Osteocyte (in vitro differentiated cells): ENCODE results near the gene FAM219B. TPM values are rescaled to one million over a fixed set of nuclear protein-coding genes. Genes with fewer than 3 reads are reported as not detected.

Experiments
- DNase-seq: peaks from one replicate; pipeline ENCODE4 v3.0.0; 2021; ENCODE audit warnings: mixed read lengths; ENCODE audit not compliant: unreplicated experiment; ENCODE audit errors: extremely low spot score
- H3K27ac Mint-ChIP-seq: one replicate; pipeline ENCODE4 v1.8.0; 2021; ENCODE audit warnings: mild to moderate bottlenecking, mixed read lengths; ENCODE audit not compliant: unreplicated experiment
- H3K27me3 Mint-ChIP-seq: one replicate; pipeline ENCODE4 v1.8.0; 2021; ENCODE audit warnings: mixed read lengths; ENCODE audit not compliant: unreplicated experiment
- H3K36me3 Mint-ChIP-seq: one replicate; pipeline ENCODE4 v1.8.0; 2021; ENCODE audit warnings: mixed read lengths; ENCODE audit not compliant: unreplicated experiment
- H3K4me1 Mint-ChIP-seq: one replicate; pipeline ENCODE4 v1.8.0; 2021; ENCODE audit warnings: mixed read lengths; ENCODE audit not compliant: unreplicated experiment
- H3K4me3 Mint-ChIP-seq: one replicate; pipeline ENCODE4 v1.8.0; 2021; ENCODE audit warnings: mild to moderate bottlenecking, moderate library complexity, mixed read lengths; ENCODE audit not compliant: unreplicated experiment
- H3K9me3 Mint-ChIP-seq: one replicate; pipeline ENCODE4 v1.8.0; 2021; ENCODE audit warnings: mixed read lengths; ENCODE audit not compliant: unreplicated experiment
- total RNA-seq: library from RNA; stranded (reverse); gene quantifications from 2 replicates; pipeline ENCODE4 v1.2.1, GENCODE V29; 2021
- TF ChIP-seq, protein P1 (sequence below): fragments of 200-600 bp; sonication (generic); IDR thresholded peaks from 2 replicates; pipeline ENCODE4 v1.5.0; 2021; ENCODE audit warnings: antibody characterized with exemption, mild to moderate bottlenecking, moderate library complexity

FAM219B gene
- total RNA-seq, 1 donor from 2014 or later, result 70.4 TPM

DNA sequence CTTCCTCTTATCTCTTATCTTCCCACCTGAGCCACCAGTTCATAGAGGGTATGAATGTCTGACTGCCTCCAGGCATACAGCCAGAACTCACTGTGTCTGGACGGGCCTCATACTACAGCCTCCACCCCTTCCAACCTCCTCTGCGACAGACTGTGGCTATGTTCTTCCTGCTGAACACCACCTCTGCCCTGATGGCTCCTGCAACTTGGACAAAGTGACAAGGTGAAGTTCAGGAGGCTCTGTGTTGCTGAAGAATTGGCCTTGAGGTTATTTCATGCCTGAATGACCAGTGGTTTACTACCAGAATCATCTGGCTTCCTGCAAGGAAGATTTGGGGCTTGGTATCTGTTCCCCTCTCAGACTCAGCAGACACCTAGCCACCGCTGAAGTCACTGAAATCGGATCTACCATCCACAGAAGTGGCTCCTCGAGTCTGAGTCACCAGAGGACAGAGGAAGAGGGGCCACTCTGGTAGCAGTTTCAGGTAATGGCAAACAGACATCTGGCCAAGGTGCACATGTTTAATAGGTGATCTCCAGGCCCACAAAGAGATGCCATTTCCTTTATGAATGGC is 49.5 kb downstream of the FAM219B start:
- no peaks in the 10 kb centered on the region for H3K27me3 Mint-ChIP-seq
- no peak overlapping the region for H3K4me3 Mint-ChIP-seq
- H3K36me3 Mint-ChIP-seq, result peaks cover 10% of the 10 kb centered on the region
- no peak overlapping the region for H3K27ac Mint-ChIP-seq
- H3K9me3 Mint-ChIP-seq, result no peaks in the 10 kb centered on the region
- no peak for DNase-seq
- H3K4me1 Mint-ChIP-seq, result peaks cover 3% of the 10 kb centered on the region
- TF ChIP-seq, protein P1, sequence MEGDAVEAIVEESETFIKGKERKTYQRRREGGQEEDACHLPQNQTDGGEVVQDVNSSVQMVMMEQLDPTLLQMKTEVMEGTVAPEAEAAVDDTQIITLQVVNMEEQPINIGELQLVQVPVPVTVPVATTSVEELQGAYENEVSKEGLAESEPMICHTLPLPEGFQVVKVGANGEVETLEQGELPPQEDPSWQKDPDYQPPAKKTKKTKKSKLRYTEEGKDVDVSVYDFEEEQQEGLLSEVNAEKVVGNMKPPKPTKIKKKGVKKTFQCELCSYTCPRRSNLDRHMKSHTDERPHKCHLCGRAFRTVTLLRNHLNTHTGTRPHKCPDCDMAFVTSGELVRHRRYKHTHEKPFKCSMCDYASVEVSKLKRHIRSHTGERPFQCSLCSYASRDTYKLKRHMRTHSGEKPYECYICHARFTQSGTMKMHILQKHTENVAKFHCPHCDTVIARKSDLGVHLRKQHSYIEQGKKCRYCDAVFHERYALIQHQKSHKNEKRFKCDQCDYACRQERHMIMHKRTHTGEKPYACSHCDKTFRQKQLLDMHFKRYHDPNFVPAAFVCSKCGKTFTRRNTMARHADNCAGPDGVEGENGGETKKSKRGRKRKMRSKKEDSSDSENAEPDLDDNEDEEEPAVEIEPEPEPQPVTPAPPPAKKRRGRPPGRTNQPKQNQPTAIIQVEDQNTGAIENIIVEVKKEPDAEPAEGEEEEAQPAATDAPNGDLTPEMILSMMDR, result no peak

DNA sequence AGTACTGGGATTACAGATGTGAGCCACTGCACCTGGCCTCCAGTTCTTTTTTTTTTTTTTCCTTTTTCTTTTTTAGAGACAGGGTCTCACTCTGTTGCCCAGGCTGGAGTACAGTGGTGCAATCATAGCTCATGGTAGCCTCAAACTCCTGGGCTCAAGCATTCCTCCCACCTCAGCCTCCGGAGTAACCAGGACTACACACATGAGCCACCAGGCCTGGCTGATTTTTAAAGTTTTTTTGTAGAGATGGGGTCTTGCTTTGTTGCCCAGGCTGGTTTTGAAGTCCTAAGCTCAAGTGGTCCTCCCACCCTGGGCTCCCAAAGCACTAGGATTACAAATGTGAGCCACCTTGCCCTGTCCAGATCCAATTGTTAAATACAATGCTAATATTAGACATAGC is 50.1 kb downstream of the FAM219B start:
- Mint-ChIP-seq H3K36me3 (peaks cover 10% of the 10 kb centered on the region), H3K9me3 (no peaks in the 10 kb centered on the region), H3K27me3 (no peaks in the 10 kb centered on the region), H3K27ac (no peak overlapping the region), H3K4me1 (peaks cover 3% of the 10 kb centered on the region), H3K4me3 (no peak overlapping the region)
- no peak for DNase-seq
- TF ChIP-seq, protein P1, result no peak

DNA sequence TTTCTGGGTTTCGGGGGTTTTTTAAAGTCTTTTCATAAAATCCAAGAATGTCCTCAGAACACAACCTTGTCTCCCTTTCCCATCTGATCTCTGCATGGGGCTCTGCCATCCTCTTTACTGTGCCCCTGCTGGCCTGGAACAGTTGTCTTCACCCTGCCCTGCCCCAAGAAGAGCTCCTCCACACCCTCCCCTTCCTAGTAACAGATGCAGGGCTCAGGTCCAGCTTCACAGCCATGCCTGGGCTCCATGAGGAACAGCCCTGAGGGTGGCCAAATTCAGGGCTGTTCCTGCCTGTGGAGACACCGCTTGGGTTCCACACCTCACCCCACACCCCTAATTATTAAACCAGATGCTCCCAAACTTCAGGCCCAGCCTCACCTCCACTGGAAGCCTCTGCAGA is 50.8 kb downstream of the FAM219B start:
- Mint-ChIP-seq H3K36me3 (peaks cover 10% of the 10 kb centered on the region), H3K4me3 (no peak overlapping the region), H3K4me1 (peaks cover 3% of the 10 kb centered on the region), H3K27me3 (no peaks in the 10 kb centered on the region), H3K9me3 (no peaks in the 10 kb centered on the region), H3K27ac (no peak overlapping the region)
- TF ChIP-seq, protein P1, result no peak
- DNase-seq, result no peak

DNA sequence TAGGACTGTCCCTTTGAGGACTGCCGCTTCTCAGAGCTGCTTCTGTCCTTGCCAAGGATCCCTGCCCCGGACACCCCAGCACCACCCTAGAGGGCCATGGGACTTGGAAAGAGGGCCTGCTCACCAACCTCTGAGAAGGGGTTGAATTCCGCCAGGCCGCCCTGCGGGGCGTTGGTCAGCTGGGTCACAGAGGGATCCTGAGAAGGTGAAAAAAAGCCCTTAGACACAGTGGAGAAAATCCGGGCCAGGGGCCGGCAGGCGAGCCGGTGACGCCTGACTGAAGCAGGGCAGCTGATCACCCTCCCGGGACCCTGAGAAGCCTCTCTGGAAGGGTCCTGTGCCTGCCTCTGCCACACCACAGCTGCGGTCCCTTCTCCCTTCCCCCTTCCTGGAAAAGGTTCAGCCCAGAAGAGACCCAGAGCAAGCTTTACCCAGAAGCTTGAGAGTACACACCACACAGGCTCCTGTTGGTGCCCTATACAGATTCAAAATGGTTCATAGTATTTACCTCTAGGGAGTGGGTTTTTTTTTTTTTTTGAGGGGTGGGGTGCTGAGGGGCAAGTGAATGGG is 52.1 kb downstream of the FAM219B start:
- Mint-ChIP-seq H3K4me3 (no peak overlapping the region), H3K36me3 (peaks cover 17% of the 10 kb centered on the region)

DNA sequence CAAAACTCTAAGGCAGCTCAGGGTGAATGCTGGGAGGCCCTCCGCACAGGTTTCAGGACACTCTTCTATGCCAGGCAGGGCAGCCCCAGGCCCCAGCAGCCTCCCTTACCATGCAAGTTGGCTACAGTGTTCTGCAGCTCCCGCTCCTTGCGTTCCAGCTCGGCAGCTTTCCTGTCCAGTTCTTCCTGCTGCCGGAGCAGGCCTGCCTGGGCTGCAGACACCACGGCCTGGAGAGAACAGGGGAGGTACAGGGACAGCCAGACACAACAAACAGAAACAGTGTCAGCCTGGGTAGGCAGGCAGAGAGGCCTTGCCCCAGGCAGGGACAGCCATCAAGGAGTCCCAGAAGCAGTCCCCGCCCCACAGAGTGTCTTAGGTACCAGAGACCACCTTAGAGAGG is 54.7 kb downstream of the FAM219B start:
- H3K4me1 Mint-ChIP-seq, result peaks cover 3% of the 10 kb centered on the region
- no peak for DNase-seq
- peaks cover 30% of the 10 kb centered on the region for H3K36me3 Mint-ChIP-seq
- no peak overlapping the region for H3K27ac Mint-ChIP-seq
- TF ChIP-seq, protein P1, result no peak
- no peaks in the 10 kb centered on the region for H3K27me3 Mint-ChIP-seq
- no peak overlapping the region for H3K4me3 Mint-ChIP-seq
- no peaks in the 10 kb centered on the region for H3K9me3 Mint-ChIP-seq

More for the DNA sequence above, 52.1 kb downstream of the FAM219B start:
- no peak overlapping the region for H3K27ac Mint-ChIP-seq
- DNase-seq, result no peak
- no peaks in the 10 kb centered on the region for H3K27me3 Mint-ChIP-seq
- no peaks in the 10 kb centered on the region for H3K9me3 Mint-ChIP-seq
- H3K4me1 Mint-ChIP-seq, result peaks cover 3% of the 10 kb centered on the region
- TF ChIP-seq, protein P1, result no peak
